GM19397 (cell line): ENCODE results near the gene HOXA11.
A peak's percentile ranks its signal among the peaks of the same experiment; 100 is the strongest.

ENCODE experiments used
- ATAC-seq: cut with Tn5 transposase; IDR thresholded peaks from one replicate; pipeline ENCODE4 v1.9.1; 2021; ENCODE audit warnings: mild to moderate bottlenecking, moderate library complexity; ENCODE audit not compliant: unreplicated experiment

HOXA11 gene

GRCh38 chr7:27207348-27207985, 22.4 kb upstream of the HOXA11 start:
- ATAC-seq: no peak

- no peak for ATAC-seq
Measured at GRCh38 chr7:27205325-27206280, 20.6 kb upstream of the HOXA11 start.

GRCh38 chr7:27204851-27205322, 19.9 kb upstream of the HOXA11 start:
- ATAC-seq: no peak

GRCh38 chr7:27203964-27204594, 19.0 kb upstream of the HOXA11 start:
- no peak for ATAC-seq

GRCh38 chr7:27203365-27203953, 18.4 kb upstream of the HOXA11 start:
- ATAC-seq: no peak

GRCh38 chr7:27202862-27203134, 17.8 kb upstream of the HOXA11 start:
- ATAC-seq: no peak

GRCh38 chr7:27202018-27202861, 17.2 kb upstream of the HOXA11 start:
- no peak for ATAC-seq

GRCh38 chr7:27201580-27202017, 16.6 kb upstream of the HOXA11 start:
- no peak for ATAC-seq

- ATAC-seq: no peak
Measured at GRCh38 chr7:27200761-27201579, 15.9 kb upstream of the HOXA11 start.

- peak; percentile 45 for ATAC-seq
Measured at GRCh38 chr7:27199849-27200760, 15.1 kb upstream of the HOXA11 start, which contains the start of gene HOXA13. HOXA13 (minus strand) TSS chr7:27200091; CDS start chr7:27200077, 14 bp downstream.

- no peak for ATAC-seq
Measured at GRCh38 chr7:27198871-27199801, 14.1 kb upstream of the HOXA11 start.

GRCh38 chr7:27198138-27198841, 13.3 kb upstream of the HOXA11 start:
- ATAC-seq: no peak

- no peak for ATAC-seq
Measured at GRCh38 chr7:27197137-27198042, 12.4 kb upstream of the HOXA11 start.

- ATAC-seq: no peak
Measured at GRCh38 chr7:27196287-27196767, 11.3 kb upstream of the HOXA11 start.

- no peak for ATAC-seq
Measured at GRCh38 chr7:27194686-27195379, 9.8 kb upstream of the HOXA11 start.
